Naive thymus-derived CD8-positive, alpha-beta T cell (primary cell): ENCODE results near the gene CPSF3. TPM values are rescaled to one million over a fixed set of nuclear protein-coding genes. Genes with fewer than 3 reads are reported as not detected.
"Not testable (repeated sequence)": the region's sequence is repeated elsewhere in the genome, so short reads cannot be mapped to it uniquely, and the experiment has no call there.

Experiments
- ATAC-seq, 2 donors: fragments of 150-1000 bp; cut with Tn5 transposase in 1 of 2; sonication (Bioruptor Pico), chemical (Tn5 transposase) in 1 of 2; 1 replicate in 1 of 2; 2 replicates in 1 of 2; pipeline ENCODE4 v1.10.0; 2021; ENCODE audit warnings: mild to moderate bottlenecking in 2 of 2, moderate library complexity in 2 of 2
- POLR2A ChIA-PET: fragments of 350-600 bp; sonication (Branson Sonifier 250); formaldehyde crosslinking; loops from one replicate; lab custom pipeline; 2021; ENCODE audit warnings: antibody characterized with exemption; lab: Charles Lee
- DNase-seq, 10 donors: peaks; one replicate each; pipeline versions ENCODE4 v3.0.0 to v3.0.0-alpha.2; 2020 to 2022
- H3K27ac Mint-ChIP-seq, 10 donors: one replicate each; pipeline ENCODE4 v1.8.0; 2020 to 2022; ENCODE audit warnings: mild to moderate bottlenecking in 10 of 10, mixed read lengths in 10 of 10, moderate library complexity in 4 of 10, inconsistent platforms in 1 of 10
- H3K27me3 Mint-ChIP-seq, 5 donors: one replicate each; pipeline ENCODE4 v1.8.0; 2021 to 2022; ENCODE audit warnings: mixed read lengths in 5 of 5
- H3K36me3 Mint-ChIP-seq, 3 donors: one replicate each; pipeline ENCODE4 v1.8.0; 2020 to 2022; ENCODE audit warnings: mixed read lengths in 3 of 3, mild to moderate bottlenecking in 2 of 3, inconsistent platforms in 1 of 3
- H3K4me1 Mint-ChIP-seq, 4 donors: one replicate each; pipeline ENCODE4 v1.8.0; 2021 to 2022; ENCODE audit warnings: mixed read lengths in 4 of 4
- H3K4me3 Mint-ChIP-seq, 10 donors: one replicate each; pipeline ENCODE4 v1.8.0; 2020 to 2022; ENCODE audit warnings: mild to moderate bottlenecking in 10 of 10, mixed read lengths in 10 of 10, moderate library complexity in 6 of 10, inconsistent platforms in 1 of 10
- H3K9me3 Mint-ChIP-seq, 9 donors: one replicate each; pipeline ENCODE4 v1.8.0; 2020 to 2022; ENCODE audit warnings: mixed read lengths in 9 of 9, mild to moderate bottlenecking in 3 of 9, inconsistent platforms in 1 of 9, moderate library complexity in 1 of 9
- polyA plus RNA-seq, 3 donors: library from polyadenylated mRNA; unstranded; fragments of 300-500 nt; fragmentation: Illumina TruSeq; gene quantifications; one replicate each; pipeline ENCODE4 v1.2.3, GENCODE V29; 2021
- total RNA-seq, 8 experiments: library from RNA in 2 of 8; stranded (reverse) in 2 of 8; gene quantifications; one replicate each; pipeline ENCODE4 v1.2.3 and lab custom pipeline; 2021 to 2026

The CPSF3 gene
- total and polyA plus RNA-seq, 5 experiments from 2014 or later = 21.3 to 32.3 (median 28.7) TPM

DNA sequence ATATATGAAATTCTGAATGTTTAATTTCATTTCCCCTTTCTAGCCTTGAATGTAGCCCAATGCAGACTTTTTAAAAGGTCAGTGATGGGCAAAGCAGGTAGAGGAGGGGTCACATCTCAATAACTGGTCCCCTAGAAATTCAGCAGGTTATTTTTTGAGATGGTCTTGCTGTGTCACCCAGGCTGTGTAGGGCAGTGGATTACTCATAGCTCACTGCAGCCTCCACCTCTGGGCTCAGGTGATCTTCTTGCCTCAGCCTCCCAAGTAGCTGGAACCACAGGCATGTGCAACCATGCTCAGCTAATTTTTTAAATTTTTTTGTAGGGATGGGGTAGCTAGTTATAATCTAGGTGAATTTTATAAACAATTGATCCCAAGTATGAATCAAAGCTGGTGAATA, 59.7 kb downstream of the CPSF3 start:
- no peak for DNase-seq
- no peaks in the 10 kb centered on the region for H3K9me3 Mint-ChIP-seq
- no peak overlapping the region for H3K4me3 Mint-ChIP-seq
- peaks cover 8 to 19% (median 14%) of the 10 kb centered on the region in 4 donors for H3K4me1 Mint-ChIP-seq
- POLR2A ChIA-PET = no interaction called here
- peaks cover 0 to 96% (median 17%) of the 10 kb centered on the region in 3 donors for H3K36me3 Mint-ChIP-seq
- no peaks in the 10 kb centered on the region for H3K27me3 Mint-ChIP-seq
- no peak for ATAC-seq
- peak overlapping the region in 3 of 10 donors; percentile 63 to 85 (median 75) for H3K27ac Mint-ChIP-seq

DNA sequence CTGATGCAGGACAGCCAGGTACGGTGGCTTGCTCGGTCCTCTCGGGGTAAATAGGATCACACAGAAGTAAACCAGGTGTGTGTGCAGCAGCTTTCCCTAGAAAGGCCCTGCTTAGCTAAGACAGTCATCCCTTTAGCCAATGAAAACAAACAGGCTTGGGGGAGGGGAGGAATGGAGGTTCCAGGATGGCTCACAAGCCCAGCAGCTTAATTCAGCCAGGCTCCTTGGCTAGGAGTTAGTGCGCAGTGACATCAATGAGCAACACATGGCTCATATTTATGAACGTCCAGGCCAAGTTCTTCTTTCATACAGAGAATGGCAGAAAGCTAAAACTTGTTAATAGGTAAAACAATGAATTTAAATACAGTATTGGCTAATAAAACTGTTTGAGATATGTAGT, 61.1 kb downstream of the CPSF3 start:
- H3K36me3 Mint-ChIP-seq = peaks cover 0 to 96% (median 18%) of the 10 kb centered on the region in 3 donors
- H3K27ac Mint-ChIP-seq = peak overlapping the region in 1 of 10 donors; percentile 27
- H3K27me3 Mint-ChIP-seq = no peaks in the 10 kb centered on the region
- H3K4me1 Mint-ChIP-seq = peaks cover 0 to 9% (median 5%) of the 10 kb centered on the region in 4 donors
- H3K9me3 Mint-ChIP-seq = no peaks in the 10 kb centered on the region
- POLR2A ChIA-PET = interaction anchor here (0.6 kb wide), 1 partner anchor 123 kb away, joined by 4 read pairs; no protein-coding TSS in a partner anchor
- ATAC-seq = no peak
- no peak overlapping the region for H3K4me3 Mint-ChIP-seq
- no peak for DNase-seq

DNA sequence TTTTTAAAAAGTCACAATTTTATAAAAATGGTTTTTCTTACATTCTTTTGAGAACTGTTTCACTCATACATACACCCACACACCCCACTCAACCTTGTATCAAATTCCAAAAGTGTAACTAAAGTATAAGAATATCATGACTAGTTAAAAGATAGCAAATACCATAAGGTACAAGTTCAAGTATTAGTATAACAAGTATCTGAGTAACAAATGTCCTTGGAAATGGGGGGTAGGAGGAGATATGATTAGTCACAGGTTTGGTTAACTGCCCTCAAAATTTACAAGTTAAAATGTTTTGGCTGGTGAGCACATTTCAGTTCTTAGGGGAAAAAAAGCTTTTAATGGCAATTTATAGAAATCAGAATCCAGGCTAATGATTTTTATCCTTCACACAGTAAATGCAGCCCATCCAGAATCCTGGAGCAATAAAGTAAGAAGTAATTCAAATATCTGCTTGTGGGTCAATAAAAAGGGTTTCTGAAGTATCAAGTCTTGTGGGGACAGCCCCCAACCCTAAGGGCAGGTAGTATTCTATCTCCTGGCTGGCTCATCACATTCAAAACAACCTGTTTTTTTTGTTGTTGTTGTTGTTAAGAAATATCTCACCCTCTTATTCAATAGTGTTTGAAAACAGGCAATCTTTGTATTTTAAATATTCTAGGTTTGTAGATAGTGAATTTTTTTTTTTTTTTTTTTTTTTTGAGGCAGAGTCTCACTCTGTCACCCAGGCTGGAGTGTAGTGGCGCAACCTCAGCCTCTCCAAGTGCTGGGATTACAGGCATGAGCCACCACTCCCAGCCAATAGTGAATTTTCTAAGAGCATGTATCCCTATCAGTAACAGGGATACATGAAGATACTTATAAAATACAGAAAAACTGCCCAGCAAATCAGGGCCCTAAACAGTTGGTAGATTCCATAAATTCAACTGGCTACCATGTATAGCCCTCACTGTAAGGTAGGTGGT, 65.4 kb downstream of the CPSF3 start:
- DNase-seq (no peak), ATAC-seq (no peak)
- POLR2A ChIA-PET = interaction anchor here (0.7 to 1.5 kb wide), 2 partner anchors 13 to 225 kb away, joined by 3 read pairs; no protein-coding TSS in a partner anchor
- peaks cover 0 to 2% (median under 1%) of the 10 kb centered on the region in 4 donors for H3K4me1 Mint-ChIP-seq
- peak overlapping the region in 8 of 10 donors; percentile 11 to 60 (median 34) for H3K27ac Mint-ChIP-seq
- peaks cover 0 to 96% (median 18%) of the 10 kb centered on the region in 3 donors for H3K36me3 Mint-ChIP-seq
- no peaks in the 10 kb centered on the region for H3K27me3 Mint-ChIP-seq
- H3K9me3 Mint-ChIP-seq = no peaks in the 10 kb centered on the region
- H3K4me3 Mint-ChIP-seq = no peak overlapping the region

DNA sequence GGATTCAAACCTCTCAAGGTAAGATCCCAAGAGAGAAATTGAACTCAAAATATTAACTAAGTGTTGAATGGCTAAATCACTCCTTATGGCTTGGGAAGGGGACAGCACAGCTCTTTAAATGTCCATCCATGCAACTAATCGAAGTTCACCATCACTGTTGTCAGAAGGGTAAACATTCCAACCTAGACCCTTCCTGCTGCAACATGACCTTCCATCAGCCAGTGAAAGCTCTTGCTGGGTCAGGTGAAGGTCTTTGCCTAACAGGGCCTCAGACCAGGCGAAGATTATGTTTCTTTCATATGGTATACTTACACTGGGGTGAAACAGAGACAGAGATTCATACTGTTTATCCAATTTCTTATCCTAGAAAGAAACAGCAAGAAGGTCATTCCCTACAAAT, 67.3 kb downstream of the CPSF3 start:
- Mint-ChIP-seq H3K36me3 (peaks cover 0 to 94% (median 11%) of the 10 kb centered on the region in 3 donors), H3K4me3 (no peak overlapping the region), H3K4me1 (peaks cover 0 to 6% (median 2%) of the 10 kb centered on the region in 4 donors), H3K27me3 (no peaks in the 10 kb centered on the region), H3K9me3 (no peaks in the 10 kb centered on the region), H3K27ac (peak overlapping the region in 8 of 10 donors; percentile 42 to 89 (median 68))
- DNase-seq (no peak), ATAC-seq (no peak)
- POLR2A ChIA-PET = interaction anchor here (0.6 to 1.1 kb wide), 2 partner anchors 17 to 1187 kb away, joined by 4 read pairs; no protein-coding TSS in a partner anchor

DNA sequence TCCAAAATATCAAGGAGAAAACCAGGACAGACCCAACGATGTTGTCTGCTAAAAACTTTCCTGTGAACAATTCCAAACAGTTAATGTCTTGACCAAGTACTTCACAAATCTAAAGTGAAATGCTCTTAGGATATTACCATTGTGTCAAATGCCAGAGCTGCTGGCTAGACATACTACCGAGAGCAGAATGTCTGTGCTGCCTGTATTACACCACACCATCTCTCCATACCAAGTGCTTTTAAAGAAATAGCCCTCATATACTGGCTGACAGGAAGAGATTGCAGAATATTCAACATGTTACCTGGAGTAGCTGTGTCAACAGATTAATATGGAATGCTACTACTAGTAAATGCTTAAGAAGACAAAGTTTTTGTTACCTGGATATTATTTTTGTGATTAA, 69.5 kb downstream of the CPSF3 start:
- Mint-ChIP-seq H3K36me3 (peaks cover 0 to 90% (median 4%) of the 10 kb centered on the region in 3 donors), H3K27ac (peak overlapping the region in 6 of 10 donors; percentile 2 to 81 (median 37)), H3K4me1 (peaks cover 0 to 6% (median 2%) of the 10 kb centered on the region in 4 donors), H3K27me3 (no peaks in the 10 kb centered on the region), H3K4me3 (no peak overlapping the region), H3K9me3 (no peaks in the 10 kb centered on the region)
- POLR2A ChIA-PET = interaction anchor here (1.5 kb wide), 1 partner anchor 19 kb away, joined by 5 read pairs; the partner anchor contains the start of gene IAH1
- DNase-seq = no peak
- no peak for ATAC-seq

DNA sequence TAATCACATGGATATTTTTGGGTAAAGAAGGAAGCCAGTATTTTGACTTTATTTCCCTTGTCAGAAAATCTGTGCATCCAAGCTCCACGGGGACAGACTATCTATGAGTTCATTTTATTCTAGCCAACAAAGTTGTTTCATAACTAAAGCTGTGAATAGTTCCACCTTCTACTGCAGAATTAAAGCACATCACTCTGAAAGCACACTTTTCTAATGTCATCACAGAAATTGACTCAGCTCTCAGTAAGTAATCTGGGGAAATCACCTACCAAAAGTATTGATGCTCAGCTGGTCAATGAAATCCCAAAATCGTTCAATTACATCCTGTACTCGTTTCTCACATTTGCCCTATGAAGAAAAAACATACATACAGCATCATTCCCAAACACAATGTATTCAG, 70.0 kb downstream of the CPSF3 start:
- Mint-ChIP-seq H3K27ac (peak overlapping the region in 7 of 10 donors; percentile 12 to 61 (median 40)), H3K36me3 (peaks cover 0 to 88% (median 2%) of the 10 kb centered on the region in 3 donors)
- POLR2A ChIA-PET = no interaction called here

DNA sequence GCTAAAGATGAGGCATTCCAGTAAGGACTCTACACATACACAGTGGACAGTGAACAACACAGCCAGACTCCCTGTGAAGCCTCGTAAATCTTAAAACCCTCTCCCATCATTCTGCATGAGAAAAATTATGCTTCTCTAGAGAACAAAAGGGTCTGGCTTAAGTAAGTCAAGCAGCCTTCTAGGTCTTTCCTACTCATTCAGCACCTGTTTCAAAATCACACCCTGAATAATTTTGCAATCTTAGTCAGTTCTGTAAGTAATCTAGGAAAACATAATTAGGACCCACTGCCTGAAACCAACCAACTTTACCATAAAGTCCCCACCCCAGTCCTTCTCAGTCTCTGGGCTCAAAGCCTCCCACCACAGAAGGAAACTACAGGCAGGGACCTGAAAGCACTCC, 70.6 kb downstream of the CPSF3 start:
- Mint-ChIP-seq H3K27ac (peak overlapping the region in 7 of 10 donors; percentile 20 to 89 (median 61)), H3K4me3 (no peak overlapping the region), H3K27me3 (no peaks in the 10 kb centered on the region), H3K9me3 (no peaks in the 10 kb centered on the region), H3K36me3 (peaks cover 0 to 88% (median 2%) of the 10 kb centered on the region in 3 donors), H3K4me1 (peaks cover 0 to 6% (median 1%) of the 10 kb centered on the region in 4 donors)
- ATAC-seq (no peak), DNase-seq (no peak)
- POLR2A ChIA-PET = no interaction called here

More for the DNA sequence above, 70.0 kb downstream of the CPSF3 start:
- Mint-ChIP-seq H3K9me3 (no peaks in the 10 kb centered on the region), H3K27me3 (no peaks in the 10 kb centered on the region), H3K4me1 (peaks cover 0 to 6% (median 2%) of the 10 kb centered on the region in 4 donors), H3K4me3 (no peak overlapping the region)
- no peak for ATAC-seq
- no peak for DNase-seq

DNA sequence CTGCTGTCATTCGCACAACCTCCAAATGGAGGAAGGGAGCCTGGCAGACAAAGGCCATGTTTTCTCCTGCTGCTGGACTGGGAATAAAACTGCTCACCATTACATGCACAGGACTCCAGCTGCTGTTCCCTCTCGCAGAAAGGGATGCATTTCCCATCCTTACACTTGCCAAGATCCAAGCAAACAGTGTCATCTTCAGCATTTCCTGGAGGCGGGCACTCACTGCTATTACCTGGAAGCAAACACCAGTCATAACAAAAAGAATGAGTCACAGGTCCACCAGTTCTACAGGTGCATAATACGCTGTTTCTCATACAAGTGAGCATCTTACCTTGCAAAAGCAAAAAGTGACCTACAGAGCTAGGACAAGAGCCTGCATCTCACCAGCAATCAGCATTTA, 73.6 kb downstream of the CPSF3 start:
- Mint-ChIP-seq H3K27me3 (no peaks in the 10 kb centered on the region), H3K4me3 (no peak overlapping the region), H3K9me3 (no peaks in the 10 kb centered on the region), H3K4me1 (peaks cover 0 to 9% (median 0%) of the 10 kb centered on the region in 4 donors), H3K27ac (peak overlapping the region in 9 of 10 donors; percentile 19 to 73 (median 37)), H3K36me3 (peaks cover 0 to 84% (median 2%) of the 10 kb centered on the region in 3 donors)
- DNase-seq (no peak), ATAC-seq (no peak)
- POLR2A ChIA-PET = no interaction called here

DNA sequence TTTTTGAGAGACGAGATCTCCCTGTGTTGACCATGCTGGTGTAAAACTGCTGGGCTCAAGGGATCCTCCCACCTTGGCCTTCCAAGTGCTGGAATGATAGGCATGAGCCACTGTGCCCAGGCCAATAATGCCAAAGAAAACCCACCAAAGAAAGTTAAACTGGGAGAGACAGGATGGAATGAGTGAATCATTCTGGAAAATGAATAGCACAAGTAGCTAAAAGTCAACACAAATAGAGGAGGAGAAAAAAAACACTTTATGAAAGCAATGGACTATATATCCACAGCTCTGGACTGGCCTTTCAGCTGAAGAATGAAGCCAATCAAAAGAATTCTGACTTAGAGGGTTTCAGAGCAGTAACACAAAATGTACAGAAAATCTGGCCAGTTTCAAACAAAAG, 74.8 kb downstream of the CPSF3 start:
- peaks cover 0 to 85% (median 2%) of the 10 kb centered on the region in 3 donors for H3K36me3 Mint-ChIP-seq
- no peaks in the 10 kb centered on the region for H3K9me3 Mint-ChIP-seq
- no peaks in the 10 kb centered on the region for H3K27me3 Mint-ChIP-seq
- H3K4me3 Mint-ChIP-seq = no peak overlapping the region
- DNase-seq (no peak), ATAC-seq (no peak)
- peak overlapping the region in 7 of 10 donors; percentile 13 to 69 (median 33) for H3K27ac Mint-ChIP-seq
- POLR2A ChIA-PET = no interaction called here
- H3K4me1 Mint-ChIP-seq = peaks cover 0 to 9% (median 0%) of the 10 kb centered on the region in 4 donors

DNA sequence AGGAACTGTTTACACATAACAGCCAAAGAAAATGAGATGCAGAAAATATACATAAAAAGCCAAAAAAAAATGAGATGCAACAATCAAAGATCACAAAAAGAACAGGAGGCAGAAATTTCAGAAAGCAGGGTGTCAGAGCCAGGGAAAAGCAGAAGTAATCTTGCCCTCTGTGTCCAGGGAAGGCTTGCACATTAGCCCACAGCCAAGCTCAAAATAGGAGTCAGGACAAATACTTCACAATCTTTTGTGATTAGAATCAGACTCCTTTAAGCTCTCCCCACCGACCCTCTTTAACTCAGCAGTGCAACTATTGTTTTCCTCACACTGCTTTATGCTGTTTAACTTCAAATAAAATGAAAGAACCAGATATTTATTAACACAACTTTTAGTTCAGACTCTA, 85.5 kb downstream of the CPSF3 start:
- POLR2A ChIA-PET = interaction anchor here (0.6 kb wide), 1 partner anchor 57 kb away, joined by 5 read pairs; no protein-coding TSS in a partner anchor
- Mint-ChIP-seq H3K27ac (peak overlapping the region in 4 of 10 donors; percentile 3 to 56 (median 16)), H3K27me3 (no peaks in the 10 kb centered on the region), H3K9me3 (no peaks in the 10 kb centered on the region), H3K36me3 (peaks cover 0 to 80% (median 24%) of the 10 kb centered on the region in 3 donors), H3K4me1 (peaks cover 0 to 5% (median 2%) of the 10 kb centered on the region in 4 donors), H3K4me3 (no peak overlapping the region)
- DNase-seq (no peak), ATAC-seq (no peak)

DNA sequence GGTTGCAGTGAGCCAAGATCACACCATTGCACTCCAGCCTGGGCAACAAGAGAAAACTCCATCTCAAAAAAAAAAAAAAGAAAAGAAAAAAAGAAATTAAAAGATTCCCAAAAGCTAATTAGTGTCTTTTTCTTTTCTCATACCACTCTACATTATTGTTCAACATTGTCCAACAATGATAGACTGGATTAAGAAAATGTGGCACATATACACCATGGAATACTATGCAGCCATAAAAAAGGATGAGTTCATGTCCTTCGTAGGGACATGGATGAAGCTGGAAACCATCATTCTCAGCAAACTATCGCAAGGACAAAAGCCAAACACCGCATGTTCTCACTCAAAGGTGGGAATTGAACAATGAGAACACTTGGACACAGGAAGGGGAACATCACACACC, 90.5 kb downstream of the CPSF3 start:
- H3K4me3 Mint-ChIP-seq, H3K27me3 Mint-ChIP-seq, H3K27ac Mint-ChIP-seq, H3K9me3 Mint-ChIP-seq, POLR2A ChIA-PET, ATAC-seq, H3K4me1 Mint-ChIP-seq, DNase-seq: not testable (repeated sequence)
- H3K36me3 Mint-ChIP-seq = peaks cover 0 to 72% (median 29%) of the 10 kb centered on the region in 3 donors

DNA sequence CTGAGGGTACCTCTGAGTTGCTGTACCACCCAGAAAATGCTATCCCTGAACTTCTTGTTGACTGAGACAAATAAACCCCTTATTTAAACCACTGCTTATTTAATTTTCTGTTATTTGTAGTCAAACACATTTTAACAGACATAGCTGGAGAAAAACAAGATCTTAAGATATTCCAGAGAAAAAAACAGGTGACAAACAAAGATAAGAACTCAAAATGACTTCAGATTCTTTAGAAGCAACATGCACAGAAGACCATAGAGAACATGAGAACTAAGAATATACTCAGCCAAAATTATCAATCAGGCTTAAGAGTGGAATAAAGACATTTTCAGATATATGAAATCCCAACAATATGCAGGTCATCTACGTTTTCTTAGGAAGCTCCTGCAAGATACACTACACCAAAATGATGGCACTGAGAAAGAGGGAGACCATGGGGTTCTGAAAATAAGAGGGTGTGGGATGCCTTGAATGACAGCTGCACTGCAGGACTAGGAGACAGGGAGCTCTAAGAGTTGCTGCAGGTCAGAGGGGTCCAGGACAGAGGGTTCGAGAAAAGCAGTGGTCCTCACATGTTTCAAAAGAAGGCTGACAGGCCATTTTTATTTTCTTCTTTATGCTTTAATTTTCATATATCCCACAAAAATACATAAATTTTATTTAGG, 93.8 kb downstream of the CPSF3 start:
- H3K27ac Mint-ChIP-seq = peak overlapping the region in 3 of 10 donors; percentile 25 to 49 (median 26)

More for the DNA sequence above, 93.8 kb downstream of the CPSF3 start:
- Mint-ChIP-seq H3K9me3 (no peaks in the 10 kb centered on the region), H3K27me3 (no peaks in the 10 kb centered on the region), H3K36me3 (peaks cover 0 to 80% (median 45%) of the 10 kb centered on the region in 3 donors), H3K4me3 (no peak overlapping the region), H3K4me1 (no peaks in the 10 kb centered on the region)
- POLR2A ChIA-PET = interaction anchor here (0.6 to 1.8 kb wide), 2 partner anchors 113 to 280 kb away, joined by 3 to 5 read pairs; partner anchors contain the start of gene YWHAQ
- ATAC-seq (no peak), DNase-seq (no peak)
